Stimulated activated naive CD8-positive, alpha-beta T cell treated with anti-CD3 and anti-CD28 coated beads, Interleukin-15, amount 100 ng/mL, for 72 hours (primary cell): Measurements from ENCODE around the gene ANKEF1.

Experiments
- ATAC-seq: fragments of 150-1000 bp; cut with Tn5 transposase; 2 replicates; pipeline ENCODE4 v1.10.0; 2021; ENCODE audit warnings: mild to moderate bottlenecking, moderate library complexity
- DNase-seq, 2 donors: peaks; one replicate each; pipeline ENCODE4 v3.0.0; 2021 to 2022
- H3K27ac Mint-ChIP-seq, 2 donors: one replicate each; pipeline ENCODE4 v1.8.0; 2022; ENCODE audit warnings: mild to moderate bottlenecking in 2 of 2, mixed read lengths in 2 of 2, moderate library complexity in 2 of 2
- H3K27me3 Mint-ChIP-seq: one replicate; pipeline ENCODE4 v1.8.0; 2022; ENCODE audit warnings: mixed read lengths
- H3K4me1 Mint-ChIP-seq: one replicate; pipeline ENCODE4 v1.8.0; 2022; ENCODE audit warnings: mild to moderate bottlenecking, mixed read lengths
- H3K4me3 Mint-ChIP-seq, 2 donors: one replicate each; pipeline ENCODE4 v1.8.0; 2022; ENCODE audit warnings: mild to moderate bottlenecking in 2 of 2, mixed read lengths in 2 of 2, moderate library complexity in 1 of 2
- H3K9me3 Mint-ChIP-seq, 2 donors: one replicate each; pipeline ENCODE4 v1.8.0; 2022; ENCODE audit warnings: mixed read lengths in 2 of 2

The ANKEF1 gene

GRCh38 chr20:10093087-10093591 is 58.4 kb downstream of the ANKEF1 start:
- Mint-ChIP-seq H3K4me1 (no peaks in the 10 kb centered on the region), H3K9me3 (no peaks in the 10 kb centered on the region), H3K27ac (peak overlapping the region in 1 of 2 donors; percentile 42), H3K4me3 (no peak overlapping the region), H3K27me3 (peaks cover 20% of the 10 kb centered on the region)
- no peak for ATAC-seq
- no peak for DNase-seq

- Mint-ChIP-seq H3K27ac (peak overlapping the region in 1 of 2 donors; percentile 4), H3K9me3 (peaks cover 5 to 8% of the 10 kb centered on the region in 2 donors), H3K27me3 (peaks cover 20% of the 10 kb centered on the region), H3K4me3 (no peak overlapping the region), H3K4me1 (no peaks in the 10 kb centered on the region)
- DNase-seq = no peak
- no peak for ATAC-seq
Measured at GRCh38 chr20:10094566-10095173, 59.9 kb downstream of the ANKEF1 start.

GRCh38 chr20:10096790-10097189 is 62.0 kb downstream of the ANKEF1 start:
- no peak overlapping the region for H3K4me3 Mint-ChIP-seq
- H3K4me1 Mint-ChIP-seq = no peaks in the 10 kb centered on the region
- no peak for DNase-seq
- H3K9me3 Mint-ChIP-seq = peaks cover 5 to 8% of the 10 kb centered on the region in 2 donors
- H3K27me3 Mint-ChIP-seq = peaks cover 20% of the 10 kb centered on the region
- ATAC-seq = no peak
- no peak overlapping the region for H3K27ac Mint-ChIP-seq

GRCh38 chr20:10105046-10105445 is 70.3 kb downstream of the ANKEF1 start:
- H3K4me3 Mint-ChIP-seq = no peak overlapping the region
- no peak for DNase-seq
- ATAC-seq = no peak
- no peaks in the 10 kb centered on the region for H3K27me3 Mint-ChIP-seq
- no peak overlapping the region for H3K27ac Mint-ChIP-seq
- H3K9me3 Mint-ChIP-seq = peaks cover 0 to 8% of the 10 kb centered on the region in 2 donors
- no peaks in the 10 kb centered on the region for H3K4me1 Mint-ChIP-seq
